ENCODE results near the gene MAPK8.

DNA sequence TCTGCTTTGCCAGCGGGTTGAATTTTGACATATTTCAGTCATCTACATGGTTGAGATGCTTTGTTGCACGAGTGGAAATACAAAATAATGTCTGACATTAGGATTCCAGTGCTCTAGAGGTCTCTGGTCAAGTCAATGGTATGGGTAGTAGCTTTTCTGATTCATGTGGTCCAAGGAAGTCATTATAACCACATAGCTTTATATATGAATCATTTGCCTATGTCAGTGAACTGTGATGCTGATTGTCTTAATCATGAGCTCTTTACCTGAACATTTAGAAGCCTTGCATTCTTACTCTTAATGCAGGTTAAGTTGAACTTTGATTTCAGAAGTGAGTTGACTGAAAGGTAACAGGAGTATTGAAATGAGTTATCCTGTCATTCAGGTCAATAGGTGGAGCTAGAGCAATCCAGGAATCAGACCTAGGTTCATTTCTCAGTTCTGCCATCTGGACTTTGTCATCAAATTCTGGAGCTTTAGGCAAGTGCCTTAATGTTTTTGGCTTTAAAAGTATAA lies 3.3 kb downstream of the MAPK8 start:
- TF ChIP-seq POLR2A (IDR thresholded peaks at IDR 0.05): no peak
- TF ChIP-seq, protein P1, sequence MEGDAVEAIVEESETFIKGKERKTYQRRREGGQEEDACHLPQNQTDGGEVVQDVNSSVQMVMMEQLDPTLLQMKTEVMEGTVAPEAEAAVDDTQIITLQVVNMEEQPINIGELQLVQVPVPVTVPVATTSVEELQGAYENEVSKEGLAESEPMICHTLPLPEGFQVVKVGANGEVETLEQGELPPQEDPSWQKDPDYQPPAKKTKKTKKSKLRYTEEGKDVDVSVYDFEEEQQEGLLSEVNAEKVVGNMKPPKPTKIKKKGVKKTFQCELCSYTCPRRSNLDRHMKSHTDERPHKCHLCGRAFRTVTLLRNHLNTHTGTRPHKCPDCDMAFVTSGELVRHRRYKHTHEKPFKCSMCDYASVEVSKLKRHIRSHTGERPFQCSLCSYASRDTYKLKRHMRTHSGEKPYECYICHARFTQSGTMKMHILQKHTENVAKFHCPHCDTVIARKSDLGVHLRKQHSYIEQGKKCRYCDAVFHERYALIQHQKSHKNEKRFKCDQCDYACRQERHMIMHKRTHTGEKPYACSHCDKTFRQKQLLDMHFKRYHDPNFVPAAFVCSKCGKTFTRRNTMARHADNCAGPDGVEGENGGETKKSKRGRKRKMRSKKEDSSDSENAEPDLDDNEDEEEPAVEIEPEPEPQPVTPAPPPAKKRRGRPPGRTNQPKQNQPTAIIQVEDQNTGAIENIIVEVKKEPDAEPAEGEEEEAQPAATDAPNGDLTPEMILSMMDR (IDR thresholded peaks at IDR 0.05): peak in 1 of 6 experiments; percentile 10
